NCI-H1436 treated with DMSO at 0.1 percent for 48 hours (cell line): ENCODE measurements around the gene EIF3L.

Experiments
- DNase-seq: peaks from one replicate; lab custom pipeline; 2025; lab: John Stamatoyannopoulos, UW

EIF3L gene

GRCh38 chr22:37855462-37855861 lies 6.2 kb downstream of the EIF3L start:
- DNase-seq: no peak

- DNase-seq: no peak
These were observed 11.7 kb downstream of the EIF3L start for GRCh38 chr22:37860796-37861421.

GRCh38 chr22:37862570-37863325 lies 13.5 kb downstream of the EIF3L start:
- DNase-seq: no peak

GRCh38 chr22:37865510-37865909 lies 16.3 kb downstream of the EIF3L start:
- no peak for DNase-seq

- no peak for DNase-seq
These were observed 21.1 kb downstream of the EIF3L start for GRCh38 chr22:37870273-37870672.

GRCh38 chr22:37880668-37881440 lies 31.6 kb downstream of the EIF3L start:
- DNase-seq: no peak

GRCh38 chr22:37884420-37884819 lies 35.2 kb downstream of the EIF3L start:
- no peak for DNase-seq

- no peak for DNase-seq
These were observed 38.6 kb downstream of the EIF3L start for GRCh38 chr22:37887584-37888378.

GRCh38 chr22:37891926-37892325 lies 42.7 kb downstream of the EIF3L start:
- no peak for DNase-seq

- no peak for DNase-seq
These were observed 43.5 kb downstream of the EIF3L start for GRCh38 chr22:37892566-37893335.

GRCh38 chr22:37893583-37893983 lies 44.4 kb downstream of the EIF3L start:
- no peak for DNase-seq

- no peak for DNase-seq
These were observed 45.9 kb downstream of the EIF3L start for GRCh38 chr22:37894939-37895670.

GRCh38 chr22:37896181-37896592 lies 47.0 kb downstream of the EIF3L start:
- DNase-seq: no peak

GRCh38 chr22:37896939-37897338 lies 47.7 kb downstream of the EIF3L start:
- DNase-seq: no peak

- DNase-seq: no peak
These were observed 48.6 kb downstream of the EIF3L start for GRCh38 chr22:37897807-37898206.

GRCh38 chr22:37898441-37899181 lies 49.4 kb downstream of the EIF3L start:
- no peak for DNase-seq

- DNase-seq: no peak
These were observed 55.6 kb downstream of the EIF3L start for GRCh38 chr22:37904572-37905533.

- no peak for DNase-seq
These were observed 56.5 kb downstream of the EIF3L start, which contains the start of gene MICALL1 for GRCh38 chr22:37905534-37906363. TSS of gene MICALL1 (plus strand) at chr22:37906297. CDS start at chr22:37906423, 126 bp downstream.
